ENCODE measurements around the gene ATXN7L3.

GRCh38 chr17:44209786-44210341, 10.2 kb upstream of the ATXN7L3 start:
- TF ChIP-seq CTCF (conservative IDR thresholded peaks at IDR 0.05) (no peak), EZH2 (IDR thresholded peaks at IDR 0.05; ENCODE audit: low read depth) (no peak)

Data from PC-9 (cell line).